RWPE1 (cell line): ENCODE measurements around the gene NCAM1.

Experiments used
- CTCF ChIA-PET: fragments of 350-600 bp; sonication (Branson Sonifier 250); formaldehyde crosslinking; extraction: SDS; loops from one replicate; lab custom pipeline; 2021; lab: Yijun Ruan, JAX
- POLR2A ChIA-PET: fragments of 400-600 bp; formaldehyde crosslinking; extraction: SDS; loops from one replicate; lab custom pipeline; 2020; ENCODE audit warnings: antibody characterized with exemption; ENCODE audit not compliant: low non-redundant PET; lab: Yijun Ruan, JAX
- DNase-seq: peaks from one replicate; pipeline ENCODE4 v3.0.0; 2012; ENCODE audit warnings: low spot score
- H3K27ac ChIP-seq: fragments of 450-650 bp; 2 replicates; pipeline ENCODE4 v1.5.1; 2017
- CTCF ChIP-seq: fragments of 450-650 bp; conservative IDR thresholded peaks from 2 replicates; pipeline ENCODE4 v1.5.1; 2017; ENCODE audit warnings: low read depth, mild to moderate bottlenecking

The NCAM1 gene

GRCh38 chr11:113134626-113135025 lies 173.4 kb downstream of the NCAM1 start:
- ChIA-PET POLR2A (no interaction called here), CTCF (interaction anchor here (0.7 kb wide), 1 partner anchor 288 kb away, joined by 3 read pairs; no protein-coding TSS in a partner anchor)
- no peak overlapping the region for H3K27ac ChIP-seq
- no peak for TF ChIP-seq CTCF
- DNase-seq, result no peak

GRCh38 chr11:113137713-113138529 lies 176.7 kb downstream of the NCAM1 start:
- no peak for DNase-seq
- CTCF ChIA-PET, result no interaction called here
- H3K27ac ChIP-seq, result no peak overlapping the region
- POLR2A ChIA-PET, result no interaction called here
- TF ChIP-seq CTCF, result no peak

GRCh38 chr11:113138731-113139130 lies 177.5 kb downstream of the NCAM1 start:
- CTCF ChIA-PET, result interaction anchor here (1.8 kb wide), 1 partner anchor 151 kb away, joined by 4 read pairs; no protein-coding TSS in a partner anchor
- no peak overlapping the region for H3K27ac ChIP-seq
- no peak for DNase-seq
- TF ChIP-seq CTCF, result no peak
- POLR2A ChIA-PET, result no interaction called here

GRCh38 chr11:113141010-113141409 lies 179.8 kb downstream of the NCAM1 start:
- TF ChIP-seq CTCF, result no peak
- POLR2A ChIA-PET, result no interaction called here
- DNase-seq, result no peak
- CTCF ChIA-PET, result interaction anchor here (0.7 kb wide), 1 partner anchor 135 kb away, joined by 7 read pairs; no protein-coding TSS in a partner anchor
- H3K27ac ChIP-seq, result no peak overlapping the region

GRCh38 chr11:113142508-113142907 lies 181.3 kb downstream of the NCAM1 start:
- DNase-seq, result no peak
- ChIA-PET CTCF (no interaction called here), POLR2A (no interaction called here)
- TF ChIP-seq CTCF, result no peak
- H3K27ac ChIP-seq, result no peak overlapping the region

- H3K27ac ChIP-seq, result no peak overlapping the region
- POLR2A ChIA-PET, result no interaction called here
- no peak for TF ChIP-seq CTCF
- no peak for DNase-seq
- CTCF ChIA-PET, result interaction anchor here (0.6 to 1.3 kb wide), 4 partner anchors 129 to 354 kb away, joined by 3 to 4 read pairs (median 4); no protein-coding TSS in a partner anchor
Measured at GRCh38 chr11:113147249-113147648, 186.0 kb downstream of the NCAM1 start.
